Activated T-cell treated with anti-CD3 and anti-CD28 coated beads, Interleukin-2, amount 50 U/mL, for 24 hours (primary cell): Measurements from ENCODE around the gene GPR132.
A peak's percentile ranks its signal among the peaks of the same experiment; 100 is the strongest.
"Not testable (repeated sequence)": the region's sequence is repeated elsewhere in the genome, so short reads cannot be mapped to it uniquely, and the experiment has no call there.

Source experiments
- DNase-seq: peaks from one replicate; pipeline ENCODE4 v3.0.0-alpha.2; 2020
- H3K27ac Mint-ChIP-seq: 2 replicates; pipeline ENCODE4 v1.8.0; 2020; ENCODE audit warnings: mild to moderate bottlenecking, mixed read lengths
- H3K27me3 Mint-ChIP-seq: 2 replicates; pipeline ENCODE4 v1.8.0; 2020; ENCODE audit warnings: mixed read lengths
- H3K36me3 Mint-ChIP-seq: 2 replicates; pipeline ENCODE4 v1.8.0; 2020; ENCODE audit warnings: low read depth, mixed read lengths
- H3K4me1 Mint-ChIP-seq: 2 replicates; pipeline ENCODE4 v1.8.0; 2020; ENCODE audit warnings: low read depth, mixed read lengths
- H3K4me3 Mint-ChIP-seq: 2 replicates; pipeline ENCODE4 v1.8.0; 2020; ENCODE audit warnings: mild to moderate bottlenecking, moderate library complexity, mixed read lengths
- H3K9me3 Mint-ChIP-seq: 2 replicates; pipeline ENCODE4 v1.8.0; 2020; ENCODE audit warnings: mixed read lengths

GPR132 gene

GRCh38 chr14:105053421-105053820, 11.8 kb downstream of the GPR132 start:
- no peak overlapping the region for H3K4me3 Mint-ChIP-seq
- no peaks in the 10 kb centered on the region for H3K9me3 Mint-ChIP-seq
- no peaks in the 10 kb centered on the region for H3K27me3 Mint-ChIP-seq
- H3K36me3 Mint-ChIP-seq = peaks cover 86% of the 10 kb centered on the region
- H3K27ac Mint-ChIP-seq = peak overlapping the region; percentile 74
- peaks cover 15% of the 10 kb centered on the region for H3K4me1 Mint-ChIP-seq
- no peak for DNase-seq

- Mint-ChIP-seq H3K27me3 (no peaks in the 10 kb centered on the region), H3K36me3 (peaks cover 81% of the 10 kb centered on the region), H3K9me3 (no peaks in the 10 kb centered on the region), H3K4me1 (peaks cover 10% of the 10 kb centered on the region), H3K4me3 (no peak overlapping the region), H3K27ac (no peak overlapping the region)
- DNase-seq = no peak
These were observed 13.1 kb downstream of the GPR132 start for GRCh38 chr14:105052110-105052458.

GRCh38 chr14:105051182-105052109, 13.8 kb downstream of the GPR132 start:
- H3K36me3 Mint-ChIP-seq = peaks cover 75% of the 10 kb centered on the region
- no peaks in the 10 kb centered on the region for H3K27me3 Mint-ChIP-seq
- H3K27ac Mint-ChIP-seq = no peak overlapping the region
- no peak overlapping the region for H3K4me3 Mint-ChIP-seq
- DNase-seq = no peak
- no peaks in the 10 kb centered on the region for H3K9me3 Mint-ChIP-seq
- H3K4me1 Mint-ChIP-seq = peaks cover 8% of the 10 kb centered on the region

- Mint-ChIP-seq H3K27me3 (no peaks in the 10 kb centered on the region), H3K36me3 (peaks cover 66% of the 10 kb centered on the region), H3K4me3 (no peak overlapping the region), H3K27ac (no peak overlapping the region), H3K4me1 (peaks cover 13% of the 10 kb centered on the region), H3K9me3 (no peaks in the 10 kb centered on the region)
- DNase-seq = no peak
These were observed 14.7 kb downstream of the GPR132 start for GRCh38 chr14:105050551-105050897.

GRCh38 chr14:105049753-105050550, 15.3 kb downstream of the GPR132 start:
- H3K27ac Mint-ChIP-seq = peak overlapping the region; percentile 33
- H3K27me3 Mint-ChIP-seq = peaks cover under 1% of the 10 kb centered on the region
- peaks cover 60% of the 10 kb centered on the region for H3K36me3 Mint-ChIP-seq
- H3K4me3 Mint-ChIP-seq = no peak overlapping the region
- DNase-seq = no peak
- peaks cover 13% of the 10 kb centered on the region for H3K4me1 Mint-ChIP-seq
- H3K9me3 Mint-ChIP-seq = no peaks in the 10 kb centered on the region

GRCh38 chr14:105047283-105048016, 17.8 kb downstream of the GPR132 start:
- H3K27me3 Mint-ChIP-seq = peaks cover 10% of the 10 kb centered on the region
- H3K4me1 Mint-ChIP-seq = peaks cover 13% of the 10 kb centered on the region
- no peak overlapping the region for H3K27ac Mint-ChIP-seq
- no peak overlapping the region for H3K4me3 Mint-ChIP-seq
- H3K9me3 Mint-ChIP-seq = no peaks in the 10 kb centered on the region
- peaks cover 40% of the 10 kb centered on the region for H3K36me3 Mint-ChIP-seq
- DNase-seq = no peak

GRCh38 chr14:105046891-105047282, 18.3 kb downstream of the GPR132 start:
- no peaks in the 10 kb centered on the region for H3K9me3 Mint-ChIP-seq
- H3K27ac Mint-ChIP-seq = no peak overlapping the region
- H3K4me3 Mint-ChIP-seq = no peak overlapping the region
- peaks cover 36% of the 10 kb centered on the region for H3K36me3 Mint-ChIP-seq
- peaks cover 13% of the 10 kb centered on the region for H3K4me1 Mint-ChIP-seq
- DNase-seq = no peak
- peaks cover 10% of the 10 kb centered on the region for H3K27me3 Mint-ChIP-seq

- Mint-ChIP-seq H3K36me3 (peaks cover 26% of the 10 kb centered on the region), H3K27ac (no peak overlapping the region), H3K27me3 (peaks cover 10% of the 10 kb centered on the region), H3K4me3 (no peak overlapping the region), H3K4me1 (peaks cover 13% of the 10 kb centered on the region), H3K9me3 (no peaks in the 10 kb centered on the region)
- DNase-seq = peak; percentile 95
These were observed 19.4 kb downstream of the GPR132 start for GRCh38 chr14:105045710-105046326.

- H3K27me3 Mint-ChIP-seq = peaks cover 10% of the 10 kb centered on the region
- peaks cover 13% of the 10 kb centered on the region for H3K4me1 Mint-ChIP-seq
- no peak overlapping the region for H3K4me3 Mint-ChIP-seq
- no peaks in the 10 kb centered on the region for H3K9me3 Mint-ChIP-seq
- no peak overlapping the region for H3K27ac Mint-ChIP-seq
- H3K36me3 Mint-ChIP-seq = peaks cover 5% of the 10 kb centered on the region
- DNase-seq = no peak
These were observed 21.6 kb downstream of the GPR132 start for GRCh38 chr14:105043641-105044040.

GRCh38 chr14:105042813-105043212, 22.4 kb downstream of the GPR132 start:
- Mint-ChIP-seq H3K27me3 (peaks cover 10% of the 10 kb centered on the region), H3K4me3 (no peak overlapping the region), H3K9me3 (no peaks in the 10 kb centered on the region), H3K27ac (no peak overlapping the region), H3K36me3 (peaks cover under 1% of the 10 kb centered on the region), H3K4me1 (peaks cover 13% of the 10 kb centered on the region)
- DNase-seq = no peak

- no peaks in the 10 kb centered on the region for H3K9me3 Mint-ChIP-seq
These were observed 23.1 kb downstream of the GPR132 start for GRCh38 chr14:105041841-105042765.

GRCh38 chr14:105039458-105040205, 25.6 kb downstream of the GPR132 start:
- peaks cover 3% of the 10 kb centered on the region for H3K4me1 Mint-ChIP-seq
- no peak for DNase-seq
- peaks cover 6% of the 10 kb centered on the region for H3K27me3 Mint-ChIP-seq
- H3K27ac Mint-ChIP-seq = no peak overlapping the region
- H3K4me3 Mint-ChIP-seq = no peak overlapping the region
- no peaks in the 10 kb centered on the region for H3K9me3 Mint-ChIP-seq
- H3K36me3 Mint-ChIP-seq = no peaks in the 10 kb centered on the region

More at GRCh38 chr14:105041841-105042765, 23.1 kb downstream of the GPR132 start:
- Mint-ChIP-seq H3K4me3 (no peak overlapping the region), H3K27ac (peak overlapping the region; percentile 55), H3K36me3 (no peaks in the 10 kb centered on the region), H3K27me3 (peaks cover 10% of the 10 kb centered on the region), H3K4me1 (peaks cover 13% of the 10 kb centered on the region)
- no peak for DNase-seq

- H3K27ac Mint-ChIP-seq, H3K4me3 Mint-ChIP-seq: not testable (repeated sequence)
These were observed 29.6 kb downstream of the GPR132 start for GRCh38 chr14:105035616-105036015.

More at GRCh38 chr14:105035616-105036015, 29.6 kb downstream of the GPR132 start:
- peaks cover 12% of the 10 kb centered on the region for H3K27me3 Mint-ChIP-seq
- DNase-seq, H3K36me3 Mint-ChIP-seq, H3K9me3 Mint-ChIP-seq, H3K4me1 Mint-ChIP-seq: not testable (repeated sequence)
